Measurements from ENCODE around the gene PTN. TPM values are rescaled to one million over a fixed set of nuclear protein-coding genes. Genes with fewer than 3 reads are reported as not detected.

The PTN gene
- total and polyA plus RNA-seq, 10 of the 15 experiments (the other 5 are each of a cell fraction or from before 2014, with no cell fraction given), result 0.09 to 1.2 (median 0.13) TPM; not detected in 7

- POLR2A ChIA-PET, result no interaction called here
Measured at GRCh38 chr7:137390076-137390475, 46.5 kb upstream of the PTN start.

More at GRCh38 chr7:137390076-137390475, 46.5 kb upstream of the PTN start:
- H3K27me3 ChIP-seq (replicated peaks in 1 of 2; ENCODE audit: control insufficient read depth in 2 of 2, insufficient read depth in 2 of 2, low read length in 1 of 2), result no peaks in the 10 kb centered on the region
- H3K36me3 ChIP-seq (ENCODE audit: control insufficient read depth in 2 of 2, insufficient read depth in 2 of 2, low read length in 1 of 2), result no peaks in the 10 kb centered on the region
- H4K20me1 ChIP-seq (ENCODE audit: control insufficient read depth, insufficient read depth), result no peaks in the 10 kb centered on the region
- no peak overlapping the region for H3K4me2 ChIP-seq (ENCODE audit: control insufficient read depth, insufficient read depth)
- FAIRE-seq (no peak), DNase-seq (ENCODE audit: low read depth, low spot score) (no peak), ATAC-seq (no peak)
- no peak overlapping the region for H3K27ac ChIP-seq (ENCODE audit: control insufficient read depth, insufficient read depth)
- H3K9me3 ChIP-seq (replicated peaks; ENCODE audit: control insufficient read depth, insufficient read depth, low read length), result no peaks in the 10 kb centered on the region
- ChIA-PET SMC1A (ENCODE audit: uncharacterized antibody, unreplicated experiment) (interaction anchor here (0.6 kb wide), 1 partner anchor 759 kb away, joined by 3 read pairs; no protein-coding TSS in a partner anchor), RAD21 (ENCODE audit: unreplicated experiment) (no interaction called here), CTCF (interaction anchor here (1.0 kb wide), 1 partner anchor 171 kb away, joined by 3 read pairs; no protein-coding TSS in a partner anchor)
- BruUV-seq (replicated peaks), result no TSS peak
- H3K4me3 ChIP-seq, result no peak overlapping the region
- no peak overlapping the region for H2AFZ ChIP-seq (ENCODE audit: control insufficient read depth, low read depth, low read length)
- no peaks in the 10 kb centered on the region for H3K4me1 ChIP-seq (ENCODE audit: control insufficient read depth, insufficient read depth, low read length)
- TF ChIP-seq MYB (IDR thresholded peaks at IDR 0.05; ENCODE audit: borderline replicate concordance, low read depth, low read length) (no peak), SKIL (IDR thresholded peaks at IDR 0.05; ENCODE audit: low read depth, poor library complexity, severe bottlenecking) (no peak), MXI1 (IDR thresholded peaks at IDR 0.05; ENCODE audit: low read depth, low read length) (no peak), CREB1 (IDR thresholded peaks at IDR 0.05; ENCODE audit: low read depth) (no peak), SUPT20H (IDR thresholded peaks at IDR 0.05; ENCODE audit: borderline replicate concordance, control insufficient read depth, low read depth, low read length) (no peak), RB1 (IDR thresholded peaks at IDR 0.05; ENCODE audit: borderline replicate concordance) (no peak)
- in situ Hi-C loops (cut with MboI), result no loop called here
- no peak overlapping the region for H3K9ac ChIP-seq (ENCODE audit: control insufficient read depth, insufficient read depth, low read length)
- 0% methylated on average over 1 of the region's 1 CpG for WGBS (ENCODE audit: insufficient coverage, insufficient replicate concordance, low lambda C conversion rate, missing lambda C conversion rate)
- no peaks in the 10 kb centered on the region for H3K79me2 ChIP-seq (ENCODE audit: control insufficient read depth, insufficient read depth, low read length)
- intact Hi-C loops (cut with micrococcal nuclease; ENCODE audit: unreplicated experiment), result no loop called here
